ENCODE measurements around the gene KIAA1210.
"Not testable (repeated sequence)": the region's sequence is repeated elsewhere in the genome, so short reads cannot be mapped to it uniquely, and the experiment has no call there.

Gene KIAA1210

DNA sequence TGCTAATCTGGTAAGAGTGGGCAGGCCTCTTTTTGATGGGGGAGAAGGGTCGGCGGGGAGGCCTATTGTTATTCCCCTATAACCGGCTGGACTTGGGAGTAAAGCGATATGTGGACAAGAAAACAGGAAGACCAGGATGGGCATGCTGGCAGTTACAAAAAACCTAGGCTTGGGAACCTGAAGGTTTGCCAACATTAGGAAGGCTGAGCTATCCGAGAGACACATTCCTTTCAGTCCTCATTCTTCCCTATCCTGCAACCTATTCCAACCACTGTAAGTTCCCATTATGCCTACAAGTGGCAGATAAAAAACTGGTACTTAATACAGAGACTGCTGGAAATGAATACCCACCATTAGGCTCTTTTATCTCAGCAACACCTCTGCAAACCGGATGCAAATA, 87.2 kb downstream of the KIAA1210 start:
- Histone ChIP-seq H3K36me3 (no peaks in the 10 kb centered on the region), H3K27me3 (no peaks in the 10 kb centered on the region), H3K9me3 (no peaks in the 10 kb centered on the region), H3K4me3 (no peak overlapping the region), H3K4me1 (peaks cover 0 to 10% (median 3%) of the 10 kb centered on the region in 4 donors), H3K27ac (peak overlapping the region in 1 of 2 donors; percentile 39)
- intact Hi-C loops (cut with DNase I; ENCODE audit: low total_unique reads), result no loop called here
- TF ChIP-seq, protein P1, sequence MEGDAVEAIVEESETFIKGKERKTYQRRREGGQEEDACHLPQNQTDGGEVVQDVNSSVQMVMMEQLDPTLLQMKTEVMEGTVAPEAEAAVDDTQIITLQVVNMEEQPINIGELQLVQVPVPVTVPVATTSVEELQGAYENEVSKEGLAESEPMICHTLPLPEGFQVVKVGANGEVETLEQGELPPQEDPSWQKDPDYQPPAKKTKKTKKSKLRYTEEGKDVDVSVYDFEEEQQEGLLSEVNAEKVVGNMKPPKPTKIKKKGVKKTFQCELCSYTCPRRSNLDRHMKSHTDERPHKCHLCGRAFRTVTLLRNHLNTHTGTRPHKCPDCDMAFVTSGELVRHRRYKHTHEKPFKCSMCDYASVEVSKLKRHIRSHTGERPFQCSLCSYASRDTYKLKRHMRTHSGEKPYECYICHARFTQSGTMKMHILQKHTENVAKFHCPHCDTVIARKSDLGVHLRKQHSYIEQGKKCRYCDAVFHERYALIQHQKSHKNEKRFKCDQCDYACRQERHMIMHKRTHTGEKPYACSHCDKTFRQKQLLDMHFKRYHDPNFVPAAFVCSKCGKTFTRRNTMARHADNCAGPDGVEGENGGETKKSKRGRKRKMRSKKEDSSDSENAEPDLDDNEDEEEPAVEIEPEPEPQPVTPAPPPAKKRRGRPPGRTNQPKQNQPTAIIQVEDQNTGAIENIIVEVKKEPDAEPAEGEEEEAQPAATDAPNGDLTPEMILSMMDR (IDR thresholded peaks at IDR 0.05), result no peak
- no peak for DNase-seq

GRCh38 chrX:119036107-119037029, 91.2 kb downstream of the KIAA1210 start:
- Histone ChIP-seq H3K4me1 (peaks cover 0 to 10% (median 3%) of the 10 kb centered on the region in 4 donors), H3K9me3 (no peaks in the 10 kb centered on the region), H3K27me3 (no peaks in the 10 kb centered on the region), H3K4me3 (no peak overlapping the region), H3K36me3 (no peaks in the 10 kb centered on the region), H3K27ac (no peak overlapping the region)
- no peak for DNase-seq
- intact Hi-C loops (cut with DNase I; ENCODE audit: low total_unique reads), result no loop called here
- TF ChIP-seq, protein P1 (IDR thresholded peaks at IDR 0.05), result no peak

DNA sequence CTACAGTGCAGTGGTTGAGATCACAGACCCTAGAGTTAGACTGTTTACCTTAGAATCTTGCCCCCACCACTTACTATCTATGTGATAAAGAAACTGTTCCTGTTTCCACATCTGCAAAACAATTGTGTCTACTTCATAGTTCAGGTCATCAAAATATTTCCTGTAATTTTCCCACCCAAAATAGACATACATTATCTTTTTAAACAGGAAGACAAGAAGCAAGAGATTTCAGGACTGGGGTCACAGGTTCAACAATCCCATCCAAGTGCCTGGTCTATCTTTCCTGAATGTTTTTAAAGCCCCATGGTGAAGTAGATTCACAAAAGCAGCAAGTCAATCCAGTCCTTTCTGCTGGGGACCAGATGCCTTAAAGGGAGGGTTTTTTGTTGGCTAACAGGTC, 96.6 kb downstream of the KIAA1210 start:
- no peak for DNase-seq
- Histone ChIP-seq H3K27ac (no peak overlapping the region), H3K9me3 (peaks cover 0 to 5% (median 0%) of the 10 kb centered on the region in 3 donors), H3K4me3 (no peak overlapping the region), H3K36me3 (no peaks in the 10 kb centered on the region), H3K27me3 (no peaks in the 10 kb centered on the region), H3K4me1 (no peaks in the 10 kb centered on the region)
- intact Hi-C loops (cut with DNase I; ENCODE audit: low total_unique reads), result no loop called here
- TF ChIP-seq, protein P1 (IDR thresholded peaks at IDR 0.05), result no peak

GRCh38 chrX:119029656-119030055, 98.0 kb downstream of the KIAA1210 start:
- H3K4me1 ChIP-seq; intact Hi-C loops (cut with DNase I; ENCODE audit: low total_unique reads); H3K36me3 ChIP-seq; H3K27ac ChIP-seq; DNase-seq; H3K9me3 ChIP-seq; H3K27me3 ChIP-seq; H3K4me3 ChIP-seq: not testable (repeated sequence)

GRCh38 chrX:119028733-119029330, 98.8 kb downstream of the KIAA1210 start:
- Histone ChIP-seq H3K27ac (no peak overlapping the region), H3K4me1 (no peaks in the 10 kb centered on the region), H3K9me3 (peaks cover 0 to 5% (median 0%) of the 10 kb centered on the region in 3 donors), H3K4me3 (no peak overlapping the region), H3K27me3 (no peaks in the 10 kb centered on the region), H3K36me3 (no peaks in the 10 kb centered on the region)
- intact Hi-C loops (cut with DNase I; ENCODE audit: low total_unique reads), result no loop called here
- DNase-seq, result no peak
- TF ChIP-seq, protein P1 (IDR thresholded peaks at IDR 0.05), result no peak

Data from tibial artery (tissue), 4 donors.